GM18873 (cell line): Measurements from ENCODE around the gene PHACTR4.
"Not testable (repeated sequence)": the region's sequence is repeated elsewhere in the genome, so short reads cannot be mapped to it uniquely, and the experiment has no call there.

Experiments
- ATAC-seq: cut with Tn5 transposase; IDR thresholded peaks from one replicate; pipeline ENCODE4 v1.9.1; 2021; ENCODE audit warnings: mild to moderate bottlenecking, moderate library complexity, moderate number of reproducible peaks; ENCODE audit not compliant: unreplicated experiment, low FRiP score

PHACTR4 gene

DNA sequence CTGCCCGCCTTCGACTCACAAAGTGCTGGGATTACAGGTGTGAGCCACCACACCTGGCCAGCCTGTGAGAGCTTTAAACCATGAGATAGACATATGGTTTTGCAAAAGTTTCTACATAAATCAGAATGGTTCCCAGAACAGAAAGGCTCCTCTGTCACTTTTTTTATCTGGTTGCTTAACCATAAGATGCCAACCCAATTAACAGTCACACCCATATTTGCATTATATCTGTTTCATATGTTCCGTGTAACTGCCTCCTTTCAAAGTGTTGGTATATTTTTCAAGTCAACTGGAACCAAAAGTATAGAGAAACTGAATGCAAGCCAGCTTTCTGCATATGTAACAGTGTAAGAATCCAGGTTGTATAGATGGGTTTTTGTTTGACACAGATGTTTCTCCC lies 112.6 kb downstream of the PHACTR4 start:
- no peak for ATAC-seq

DNA sequence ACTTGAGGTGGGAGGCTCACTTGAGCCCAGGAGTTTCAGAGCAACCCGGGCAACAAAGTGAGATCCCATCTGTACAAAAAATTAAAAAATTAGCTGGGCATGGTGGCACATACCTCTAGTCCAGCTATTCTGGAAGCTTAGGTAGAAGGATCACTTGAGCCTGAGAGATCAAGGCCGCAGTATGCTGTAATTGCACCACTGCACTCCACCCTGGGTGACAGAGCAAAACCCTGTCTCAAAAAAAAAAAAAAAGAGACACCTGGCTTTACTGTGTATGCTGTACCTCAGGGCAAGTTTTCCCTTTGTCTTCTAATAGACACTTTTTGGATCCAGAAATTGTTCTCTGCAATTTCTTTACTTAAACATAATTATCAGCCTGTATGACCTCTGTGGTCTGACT lies 113.2 kb downstream of the PHACTR4 start:
- ATAC-seq, result no peak

DNA sequence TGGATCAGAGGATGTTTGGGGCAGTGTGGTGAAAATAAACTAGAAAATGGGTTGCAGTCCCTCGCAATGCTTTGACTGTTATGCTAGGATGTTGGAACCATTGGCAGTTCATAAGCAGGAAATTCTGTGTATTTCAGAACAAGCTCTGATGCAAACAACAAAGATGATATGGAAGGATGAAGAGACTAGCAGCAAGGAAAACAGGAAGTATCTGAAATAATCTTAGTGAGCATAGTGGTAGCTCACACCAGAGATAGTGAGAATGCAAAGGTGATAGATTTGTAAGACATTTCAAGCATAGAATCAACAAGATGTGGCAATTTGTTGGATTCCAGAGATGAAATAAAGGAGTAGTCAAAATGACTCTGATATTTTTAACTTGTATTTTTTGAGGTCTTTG lies 125.2 kb downstream of the PHACTR4 start:
- ATAC-seq, result no peak

DNA sequence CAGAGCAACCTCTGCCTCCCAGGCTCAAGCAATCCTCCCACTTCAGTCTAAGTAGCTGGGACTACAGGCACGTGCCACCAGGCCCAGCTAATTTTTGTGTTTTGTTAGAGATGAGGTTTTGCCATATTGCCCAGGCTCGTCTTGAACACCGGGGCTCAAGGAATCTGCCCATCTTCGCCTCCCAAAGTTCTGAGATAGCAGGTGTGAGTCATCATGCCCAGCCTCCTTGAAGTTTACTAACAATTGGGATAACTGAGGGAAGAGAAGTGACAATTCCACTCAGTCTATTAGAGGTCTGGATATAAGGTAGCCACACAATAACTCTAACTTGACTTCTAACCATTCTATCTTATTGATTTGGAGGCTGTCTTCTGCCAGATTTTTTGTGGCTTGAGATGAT lies 130.0 kb downstream of the PHACTR4 start:
- no peak for ATAC-seq

DNA sequence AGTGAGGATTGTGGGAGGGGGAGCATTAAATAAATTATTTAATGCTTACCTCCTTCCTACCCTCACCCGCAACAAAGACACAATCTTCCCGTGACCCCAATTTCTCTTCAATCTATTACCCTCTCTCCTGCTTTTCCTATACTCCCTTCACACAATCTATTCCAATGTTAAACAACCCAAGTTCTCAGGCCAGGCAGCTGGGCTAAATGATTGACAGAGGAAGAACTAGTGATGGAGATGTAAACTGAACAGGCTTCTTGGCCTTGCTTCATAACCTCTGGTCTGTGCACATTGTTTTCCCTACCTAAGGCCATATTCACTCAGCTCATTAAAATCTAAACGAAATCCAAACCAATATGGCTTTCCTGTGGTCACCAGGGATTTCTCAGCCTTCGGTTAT lies 132.4 kb downstream of the PHACTR4 start:
- no peak for ATAC-seq

DNA sequence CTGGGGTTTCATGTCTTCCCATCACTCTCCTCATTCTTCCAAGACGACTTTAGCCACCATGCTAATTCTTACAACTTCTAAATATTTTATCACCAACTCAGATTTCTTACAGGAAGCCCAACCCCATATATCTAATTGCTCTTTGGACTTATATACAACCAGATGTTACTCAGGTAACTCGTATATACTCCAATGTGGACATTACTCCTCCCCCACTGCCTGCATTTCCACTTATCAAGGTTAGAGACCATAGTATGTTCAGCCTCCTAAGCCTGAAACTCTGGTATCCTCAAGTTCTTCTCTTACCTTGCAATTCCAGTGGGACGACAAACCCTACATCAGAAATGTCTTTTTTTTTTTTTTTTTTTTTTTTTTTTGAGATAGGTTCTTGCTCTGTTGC lies 133.6 kb downstream of the PHACTR4 start:
- no peak for ATAC-seq

DNA sequence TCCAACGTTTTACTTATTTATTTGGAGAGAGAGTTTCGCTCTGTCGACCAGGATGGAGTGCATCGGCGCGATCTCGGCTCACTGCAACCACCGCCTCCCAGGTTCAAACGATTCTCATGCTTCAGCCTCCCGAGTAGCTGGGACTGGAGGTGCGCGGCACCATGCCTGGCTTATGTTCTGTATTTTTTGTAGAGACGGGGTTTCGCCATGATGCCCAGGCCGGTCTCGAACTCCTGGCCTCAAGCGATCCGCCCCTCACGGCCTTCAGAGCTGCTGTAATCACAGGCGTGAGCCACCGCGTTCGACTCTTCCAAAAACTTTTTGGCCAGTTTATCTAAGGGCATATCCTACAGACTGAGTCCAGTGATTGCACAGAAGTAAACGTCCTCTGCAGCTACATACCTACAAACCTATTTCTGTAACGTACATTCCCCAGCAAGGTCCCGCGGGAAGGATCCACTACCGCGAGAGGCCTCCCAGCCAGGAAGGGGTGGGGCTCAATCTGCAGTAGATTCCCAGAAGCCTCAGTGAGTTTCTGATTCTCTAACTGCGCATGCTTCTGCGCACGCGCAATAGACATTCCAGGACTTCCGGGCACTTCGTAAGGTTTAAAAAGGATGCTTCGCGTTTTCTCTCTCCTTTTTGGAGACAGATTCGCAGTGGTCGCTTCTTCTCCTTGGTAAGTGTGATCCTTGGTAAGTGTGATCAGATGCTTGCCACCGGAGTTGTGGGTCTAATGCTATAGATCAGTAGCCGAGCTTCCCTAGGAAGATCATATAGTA lies 136.1 kb downstream of the PHACTR4 start, which contains the start of gene RCC1:
Gene RCC1, plus strand, starts transcription at position 638 of the 782 bp plus-strand sequence. CDS start 23,824 bp downstream, outside the sequence.
- ATAC-seq, result peak; percentile 62

DNA sequence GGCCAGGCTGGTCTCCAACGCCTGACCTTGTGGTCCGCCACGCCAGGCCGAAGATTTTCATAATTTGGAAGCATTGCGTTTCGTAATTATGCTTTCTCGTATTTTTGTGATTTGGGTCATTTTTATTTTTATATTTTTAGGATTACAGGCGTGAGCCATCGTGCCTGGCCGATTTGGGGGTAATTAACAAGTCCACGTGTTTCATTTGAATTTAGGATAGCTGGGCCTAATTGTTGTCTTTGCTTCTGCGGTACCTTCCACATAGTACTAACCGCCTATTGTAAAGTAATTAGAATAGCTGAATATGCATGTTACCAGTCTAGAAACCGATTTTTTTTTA lies 137.3 kb downstream of the PHACTR4 start:
- no peak for ATAC-seq

DNA sequence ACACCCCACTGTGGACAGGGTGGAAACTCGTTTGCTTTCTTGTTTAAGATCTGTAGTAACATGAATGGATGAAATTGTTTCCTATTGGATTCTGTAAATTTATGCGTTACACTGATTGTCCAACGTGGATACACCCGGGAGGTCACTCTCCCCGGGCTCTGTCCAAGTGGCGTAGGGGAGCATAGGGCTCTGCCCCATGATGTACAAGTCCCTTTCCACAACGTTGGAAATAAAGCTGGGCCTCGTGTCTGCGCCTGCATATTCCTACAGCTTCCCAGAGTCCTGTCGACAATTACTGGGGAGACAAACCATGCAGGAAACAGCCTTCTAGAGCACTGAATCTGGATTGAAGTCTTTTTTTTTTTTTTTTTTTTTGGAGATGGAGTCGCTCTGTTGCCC lies 137.7 kb downstream of the PHACTR4 start:
- ATAC-seq, result no peak

DNA sequence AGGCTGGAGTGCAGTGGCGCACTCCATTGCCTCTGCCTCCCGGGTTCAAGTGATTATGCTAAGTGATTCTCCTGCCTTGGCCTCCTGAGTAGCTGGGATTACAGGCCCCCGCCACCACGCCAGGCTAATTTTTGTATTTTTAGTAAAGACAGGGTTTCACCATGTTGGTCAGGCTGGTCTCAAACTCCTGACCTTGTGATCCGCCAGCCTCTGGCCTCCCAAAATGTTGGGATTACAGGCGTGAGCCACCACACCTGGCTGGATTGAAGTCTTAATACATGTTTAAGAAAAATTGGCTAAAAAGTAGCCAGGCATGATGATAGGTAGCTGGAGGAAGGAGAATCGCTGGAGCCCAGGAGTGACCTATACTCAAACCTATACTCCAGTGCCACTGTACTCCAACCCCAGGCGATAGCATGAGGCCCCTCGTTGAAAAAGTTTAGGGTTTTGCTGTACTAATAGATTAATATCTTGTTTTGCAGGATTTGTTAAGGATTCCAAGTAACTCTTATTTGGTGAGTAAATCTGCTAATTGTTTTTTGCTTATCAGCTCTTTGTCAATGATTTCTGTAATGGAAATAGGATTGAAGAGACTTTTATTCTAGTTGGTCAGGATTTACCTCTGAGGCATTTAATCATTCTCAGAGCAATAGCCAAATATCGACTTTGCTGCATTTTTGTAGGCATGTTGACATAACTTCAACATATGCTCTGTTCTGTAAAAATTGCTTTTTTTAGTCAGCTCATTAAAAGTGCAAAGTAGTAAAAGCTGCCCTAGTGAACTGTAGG lies 138.3 kb downstream of the PHACTR4 start:
- ATAC-seq, result no peak

DNA sequence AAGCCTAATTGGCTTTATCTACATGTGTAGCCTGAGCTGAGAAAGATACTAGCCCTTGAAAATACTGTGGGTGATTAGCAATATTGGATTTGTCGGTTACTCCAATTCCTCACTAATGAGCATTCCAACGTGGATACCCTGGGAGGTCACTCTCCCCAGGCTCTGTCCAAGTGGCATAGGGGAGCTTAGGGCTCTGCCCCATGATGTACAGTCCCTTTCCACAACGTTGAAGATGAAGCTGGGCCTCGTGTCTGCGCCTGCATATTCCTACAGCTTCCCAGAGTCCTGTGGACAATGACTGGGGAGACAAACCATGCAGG lies 138.9 kb downstream of the PHACTR4 start:
- no peak for ATAC-seq

DNA sequence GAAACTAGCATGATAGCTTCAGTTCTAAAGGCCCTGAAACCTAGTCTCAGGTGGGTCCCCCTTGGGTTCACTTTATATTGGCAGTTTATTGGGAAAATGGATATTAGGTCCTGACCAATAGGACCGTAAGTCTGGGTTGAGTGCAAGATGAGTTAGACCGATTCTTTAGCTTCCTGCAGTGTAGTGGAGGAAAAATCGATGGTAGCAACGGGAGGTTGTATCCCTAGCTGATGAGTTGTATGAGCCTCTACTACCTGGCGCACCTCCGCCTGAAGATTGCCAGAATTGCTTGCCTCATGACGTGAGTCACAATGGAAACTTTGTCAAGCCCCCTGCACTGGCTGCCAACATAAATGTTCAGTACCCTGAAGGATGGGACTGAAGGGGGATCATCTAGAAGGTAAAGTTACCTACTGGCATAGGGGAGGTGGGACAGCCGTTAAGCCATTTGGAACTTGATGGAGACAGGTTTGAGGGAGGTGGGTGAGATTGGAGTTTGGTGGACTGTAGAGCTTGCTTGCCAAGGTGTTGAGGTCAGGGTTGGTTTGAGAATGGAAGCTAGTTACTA lies 140.2 kb downstream of the PHACTR4 start:
- no peak for ATAC-seq

DNA sequence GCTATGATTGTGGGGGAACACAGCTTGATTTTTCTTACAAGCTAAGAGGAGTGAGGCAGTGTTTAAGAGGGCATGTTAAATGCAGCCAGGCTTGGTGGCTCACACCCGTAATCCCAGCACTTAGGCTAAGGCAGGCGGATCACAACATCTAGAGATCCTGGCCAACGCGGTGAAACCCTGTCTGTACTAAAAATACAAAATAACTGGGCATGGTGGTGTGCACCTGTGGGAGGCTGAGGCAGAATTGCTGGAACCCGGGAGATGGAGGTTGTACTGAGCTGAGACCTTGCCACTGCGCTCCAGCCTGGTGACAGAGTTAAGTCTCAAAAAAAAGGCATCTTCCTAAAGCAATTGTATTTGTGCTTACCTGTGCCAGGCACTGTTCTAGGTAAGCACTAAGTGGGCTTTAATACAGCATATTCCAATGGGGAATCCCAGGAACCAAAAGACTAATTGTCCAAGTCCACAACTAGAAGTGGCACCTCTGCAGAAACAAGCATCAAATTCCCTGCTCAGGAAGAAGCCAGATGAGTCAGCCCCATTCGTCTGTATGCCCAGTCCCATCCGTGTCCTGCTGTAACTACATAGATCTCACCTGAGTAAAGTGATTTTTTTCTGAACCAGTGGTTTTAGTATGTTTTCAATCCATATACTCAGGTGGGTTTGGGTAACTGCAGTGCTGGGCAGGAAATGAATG lies 140.9 kb downstream of the PHACTR4 start:
- ATAC-seq, result no peak

DNA sequence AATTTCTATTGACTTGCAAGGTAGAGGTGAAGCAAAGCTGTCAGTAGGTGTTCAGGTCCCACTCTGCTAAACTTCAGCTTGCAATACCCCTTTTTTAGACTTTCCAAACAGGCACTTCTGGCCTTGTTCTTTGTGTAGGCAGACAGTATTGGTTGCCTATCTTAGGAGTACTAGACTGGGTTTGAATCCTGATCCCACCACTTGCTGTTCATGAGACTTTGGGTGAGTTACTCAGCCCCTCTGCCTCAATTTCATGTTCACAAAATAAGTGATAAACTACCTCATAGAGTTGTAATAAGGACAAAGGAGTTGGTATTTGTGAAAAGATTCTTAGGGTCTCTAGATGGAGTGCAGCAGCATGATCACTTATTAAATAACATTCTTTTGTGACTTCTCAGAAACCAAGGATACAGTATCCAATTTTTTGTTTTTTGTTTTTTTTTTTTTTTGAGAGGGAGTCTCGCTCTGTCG lies 141.5 kb downstream of the PHACTR4 start:
- ATAC-seq, result no peak

DNA sequence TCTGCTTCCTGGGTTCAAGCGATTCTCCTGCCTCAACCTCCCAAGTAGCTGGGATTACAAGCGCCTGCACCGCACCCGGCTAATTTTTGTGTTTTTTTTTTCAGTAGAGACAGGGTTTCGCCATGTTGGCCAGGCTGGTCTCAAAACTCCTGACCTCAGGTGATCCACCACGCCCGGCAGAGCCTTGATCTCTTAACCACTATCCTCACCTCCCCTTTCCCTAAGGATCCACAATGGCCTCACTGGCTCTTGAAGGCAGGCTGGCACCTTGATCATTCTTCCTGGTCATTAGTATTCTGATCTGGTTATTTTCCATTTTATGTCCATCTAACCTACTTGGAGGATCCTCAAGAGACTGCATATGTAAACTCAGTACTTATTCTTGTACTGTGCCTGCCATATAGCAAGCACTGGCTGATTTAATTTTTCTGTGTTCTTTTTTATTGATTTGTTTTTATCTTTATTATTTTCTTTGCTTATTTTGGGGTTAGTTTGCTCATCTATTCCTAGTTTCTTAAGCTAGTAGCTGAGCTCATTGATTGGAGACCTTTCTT lies 142.6 kb downstream of the PHACTR4 start:
- ATAC-seq, result no peak

DNA sequence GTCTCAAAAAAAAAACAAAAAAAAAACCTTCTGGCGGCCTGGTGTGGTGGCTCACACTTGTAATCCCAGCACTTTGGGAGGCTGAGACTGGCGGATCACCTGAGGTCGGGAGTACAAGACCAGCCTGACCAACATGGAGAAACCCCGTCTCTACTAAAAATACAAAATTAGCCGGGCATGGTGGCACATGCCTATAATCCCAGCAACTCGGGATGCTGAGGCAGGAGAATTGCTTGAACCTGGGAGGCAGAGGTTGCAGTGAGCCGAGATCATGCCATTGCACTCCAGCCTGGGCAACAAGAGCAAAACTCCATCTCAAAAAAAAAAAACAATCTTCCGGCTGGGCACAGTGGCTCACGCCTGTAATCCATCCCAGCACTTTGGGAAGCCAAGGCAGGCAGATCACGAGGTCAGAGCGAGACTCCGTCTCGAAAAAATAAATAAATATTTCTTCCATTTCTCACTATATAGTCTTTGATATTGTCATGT lies 144.9 kb downstream of the PHACTR4 start:
- ATAC-seq, result not testable (repeated sequence)

DNA sequence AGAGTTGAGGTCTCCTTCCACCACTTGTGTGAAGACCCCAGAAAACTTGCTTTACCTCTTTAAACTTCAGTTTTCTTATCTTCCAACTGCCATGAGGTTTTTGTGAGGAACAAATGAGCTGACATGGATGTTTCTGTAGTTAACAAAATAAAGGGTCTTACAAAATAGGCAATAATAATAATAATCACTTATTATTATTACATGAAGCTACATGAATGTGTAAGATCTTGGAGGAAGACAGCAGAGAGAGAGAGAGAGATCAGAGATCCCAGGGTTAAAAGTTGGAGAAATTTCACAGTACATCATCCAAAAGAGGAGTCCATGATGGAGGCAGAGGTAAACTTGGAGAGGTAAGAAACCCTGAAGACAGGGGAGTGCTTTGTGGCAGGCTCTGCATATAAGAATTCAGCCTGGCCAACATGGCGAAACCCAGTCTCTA lies 147.0 kb downstream of the PHACTR4 start:
- ATAC-seq, result no peak

DNA sequence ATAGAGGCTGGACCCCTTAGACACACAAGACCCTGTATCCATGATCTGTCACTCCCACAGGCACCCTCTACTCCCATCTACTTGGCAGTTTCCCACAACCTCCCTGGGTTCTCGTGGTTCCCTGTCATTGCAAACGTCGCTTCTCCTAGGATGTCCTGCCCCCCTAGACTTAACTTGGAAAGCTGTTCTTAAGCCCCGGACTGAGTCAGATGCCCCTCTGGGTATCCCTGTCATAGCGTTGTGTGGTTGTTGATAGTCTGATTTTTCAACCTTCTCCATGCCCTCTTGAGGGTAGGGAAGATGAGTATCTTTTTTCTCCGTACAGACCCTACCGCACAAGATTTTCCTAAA lies 148.1 kb downstream of the PHACTR4 start:
- no peak for ATAC-seq

DNA sequence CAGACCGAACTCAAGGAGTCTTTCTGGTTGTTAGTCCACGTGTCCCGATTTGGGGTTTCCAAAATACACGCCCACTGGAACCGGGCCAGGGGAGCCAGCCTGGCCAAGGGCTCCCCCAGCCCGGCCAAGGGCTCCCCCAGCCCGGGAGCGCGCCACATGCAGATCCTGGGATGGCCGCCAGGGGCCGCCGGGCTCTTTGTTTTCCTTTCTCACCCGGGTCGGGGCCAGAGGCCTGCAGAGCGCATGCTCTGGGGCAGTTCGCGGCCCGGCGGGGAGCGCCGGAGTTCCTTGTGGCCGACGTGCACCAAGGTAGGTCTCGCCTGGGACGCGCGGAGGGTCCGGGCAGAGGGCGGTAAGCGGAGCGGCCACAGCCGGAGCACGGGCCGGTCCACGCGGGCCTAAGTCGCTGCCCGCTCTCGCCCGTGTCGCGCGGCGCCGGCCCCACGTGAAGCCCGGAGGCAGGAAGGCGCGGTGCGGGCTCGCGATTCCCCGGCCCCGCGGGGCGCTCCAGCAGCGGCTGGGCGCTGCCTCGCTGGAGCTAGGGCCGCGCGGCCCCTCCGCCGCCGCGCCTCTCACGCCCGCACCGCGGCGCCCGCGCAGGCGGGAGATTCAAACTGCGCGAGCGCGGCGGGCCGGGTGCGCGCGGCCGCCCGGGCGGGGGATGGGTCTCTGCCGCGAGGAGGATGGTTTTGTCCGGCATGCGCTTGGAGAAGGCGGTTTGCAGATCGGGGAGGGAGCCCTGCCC lies 148.6 kb downstream of the PHACTR4 start:
- ATAC-seq, result peak; percentile 59
